MM.1S (cell line): ENCODE results near the gene DDX4.

Experiments used
- CTCF ChIP-seq: fragments of 300-600 bp; sonication (generic); IDR thresholded peaks from 2 replicates; pipeline ENCODE4 v1.5.1; 2016; ENCODE audit warnings: antibody characterized with exemption, low read length, mixed read lengths
- EZH2 ChIP-seq: fragments of 300-600 bp; sonication (generic); optimal IDR thresholded peaks from 2 replicates; pipeline ENCODE3; 2017; ENCODE audit warnings: low read depth, mild to moderate bottlenecking, antibody characterized with exemption, low read length, mixed read lengths

- TF ChIP-seq CTCF (no peak), EZH2 (no peak)
Observed at GRCh38 chr5:55847837-55848236, 110.0 kb downstream of the DDX4 start.
